WTC11 (cell line): ENCODE measurements around the gene ACACA. TPM values are rescaled to one million over a fixed set of nuclear protein-coding genes. Genes with fewer than 3 reads are reported as not detected.

Experiments used
- ATAC-seq: fragments of 200-7000 bp; cut with Tn5 transposase; 2 replicates; pipeline ENCODE4 v1.10.0; 2021; ENCODE audit warnings: mild to moderate bottlenecking, moderate library complexity
- CTCF ChIA-PET: fragments of 300-600 bp; sonication (Branson Sonifier 250); formaldehyde crosslinking; loops from one replicate; lab custom pipeline; 2021; ENCODE audit warnings: antibody characterized with exemption; lab: Charles Lee
- POLR2A ChIA-PET: fragments of 350-600 bp; sonication (Branson Sonifier 250); formaldehyde crosslinking; loops from one replicate; lab custom pipeline; 2021; ENCODE audit warnings: antibody characterized with exemption; lab: Charles Lee
- DNase-seq: peaks from one replicate; pipeline ENCODE4 v3.0.0; 2021; ENCODE audit warnings: low spot score
- H3K27ac Mint-ChIP-seq: 2 replicates; pipeline ENCODE4 v1.8.0; 2021; ENCODE audit warnings: mixed read lengths
- H3K27me3 Mint-ChIP-seq: 2 replicates; pipeline ENCODE4 v1.8.0; 2021; ENCODE audit warnings: low read depth, mild to moderate bottlenecking, moderate library complexity, mixed read lengths
- H3K36me3 Mint-ChIP-seq: 2 replicates; pipeline ENCODE4 v1.8.0; 2021; ENCODE audit warnings: mixed read lengths
- H3K4me1 Mint-ChIP-seq: 2 replicates; pipeline ENCODE4 v1.8.0; 2022; ENCODE audit warnings: mixed read lengths
- H3K4me3 Mint-ChIP-seq: 2 replicates; pipeline ENCODE4 v1.8.0; 2021; ENCODE audit warnings: mild to moderate bottlenecking, moderate library complexity, mixed read lengths
- H3K9me3 Mint-ChIP-seq: 2 replicates; pipeline ENCODE4 v1.8.0; 2021; ENCODE audit warnings: mixed read lengths
- CBFB ChIP-seq: sonication (generic); formaldehyde crosslinking; IDR thresholded peaks from 2 replicates; pipeline ENCODE4 v1.8.1; 2022; ENCODE audit warnings: mild to moderate bottlenecking, low read depth, missing genetic modification reagents
- GRHL2 ChIP-seq: fragments of 250-450 bp; sonication (Bioruptor Pico); IDR thresholded peaks from 2 replicates; pipeline ENCODE4 v1.8.0; 2022; ENCODE audit warnings: mild to moderate bottlenecking, moderate library complexity; ENCODE audit not compliant: insufficient replicate concordance, severe bottlenecking
- JAZF1 ChIP-seq: fragments of 250-450 bp; sonication (Bioruptor Pico); IDR thresholded peaks from 2 replicates; pipeline ENCODE4 v1.9.0; 2021; ENCODE audit warnings: moderate library complexity, mild to moderate bottlenecking, inconsistent platforms
- KAT7 ChIP-seq: sonication (generic); formaldehyde crosslinking; IDR thresholded peaks from 2 replicates; pipeline ENCODE4 v1.8.1; 2023; ENCODE audit warnings: missing genetic modification reagents, mild to moderate bottlenecking, borderline replicate concordance
- NR3C1 ChIP-seq: sonication (generic); formaldehyde crosslinking; conservative IDR thresholded peaks from 2 replicates; pipeline ENCODE4 v1.8.1; 2023; ENCODE audit warnings: low read depth, mild to moderate bottlenecking, missing genetic modification reagents
- OVOL2 ChIP-seq: fragments of 250-450 bp; sonication (Bioruptor Pico); IDR thresholded peaks from 2 replicates; pipeline ENCODE4 v1.9.0; 2021; ENCODE audit warnings: mild to moderate bottlenecking, borderline replicate concordance
- PRRX2 ChIP-seq: fragments of 250-450 bp; sonication (Bioruptor Pico); IDR thresholded peaks from 2 replicates; pipeline ENCODE4 v1.8.0; 2021; ENCODE audit warnings: mild to moderate bottlenecking
- SOX15 ChIP-seq: fragments of 250-450 bp; sonication (Bioruptor Pico); IDR thresholded peaks from 2 replicates; pipeline ENCODE4 v1.9.0; 2021; ENCODE audit warnings: mild to moderate bottlenecking
- TEAD1 ChIP-seq: sonication (generic); formaldehyde crosslinking; IDR thresholded peaks from 2 replicates; pipeline ENCODE4 v1.8.0; 2022; ENCODE audit warnings: mild to moderate bottlenecking, missing genetic modification reagents
- TP53 ChIP-seq: sonication (generic); formaldehyde crosslinking; IDR thresholded peaks from 2 replicates; pipeline ENCODE4 v1.8.1; 2023; ENCODE audit warnings: mild to moderate bottlenecking, missing genetic modification reagents
- ZNF219 ChIP-seq: sonication (generic); formaldehyde crosslinking; IDR thresholded peaks from 2 replicates; pipeline ENCODE4 v1.8.0; 2023; ENCODE audit warnings: missing genetic modification reagents, mild to moderate bottlenecking, borderline replicate concordance
- total RNA-seq: library from RNA; stranded (reverse); gene quantifications from 3 replicates; pipeline ENCODE4 v1.2.3, GENCODE V29; 2021
- TF ChIP-seq, protein P1 (sequence below): sonication (generic); formaldehyde crosslinking; IDR thresholded peaks from 2 replicates; pipeline ENCODE4 v1.8.1; 2023; ENCODE audit warnings: mild to moderate bottlenecking, moderate library complexity, missing genetic modification reagents
- TF ChIP-seq, protein P2 (sequence below): sonication (generic); formaldehyde crosslinking; conservative IDR thresholded peaks from 2 replicates; pipeline ENCODE4 v1.8.1; 2023; ENCODE audit warnings: mild to moderate bottlenecking, low read depth, missing genetic modification reagents, moderate library complexity
- TF ChIP-seq, protein P3 (sequence below): sonication (generic); formaldehyde crosslinking; IDR thresholded peaks from 2 replicates; pipeline ENCODE4 v1.8.0; 2023; ENCODE audit warnings: mild to moderate bottlenecking, missing genetic modification reagents
- TF ChIP-seq, protein P4 (sequence below): sonication (generic); formaldehyde crosslinking; IDR thresholded peaks from 2 replicates; pipeline ENCODE4 v1.8.0; 2022; ENCODE audit warnings: missing genetic modification reagents
- TF ChIP-seq, protein P5 (sequence below): fragments of 250-450 bp; sonication (Bioruptor Pico); IDR thresholded peaks from 2 replicates; pipeline ENCODE4 v1.8.0; 2021; ENCODE audit warnings: mild to moderate bottlenecking
- TF ChIP-seq, protein P6 (sequence below): sonication (generic); formaldehyde crosslinking; IDR thresholded peaks from 2 replicates; pipeline ENCODE4 v1.8.1; 2023; ENCODE audit warnings: mild to moderate bottlenecking, missing genetic modification reagents
- TF ChIP-seq, protein P7 (sequence below): sonication (generic); formaldehyde crosslinking; IDR thresholded peaks from 2 replicates; pipeline ENCODE4 v1.8.0; 2022; ENCODE audit warnings: mild to moderate bottlenecking, missing genetic modification reagents
- TF ChIP-seq, protein P8 (sequence below): sonication (generic); formaldehyde crosslinking; IDR thresholded peaks from 2 replicates; pipeline ENCODE4 v1.8.1; 2022; ENCODE audit warnings: low read depth, missing genetic modification reagents, borderline replicate concordance

The ACACA gene
- total RNA-seq, 1 experiment from 2014 or later, result 167 TPM

DNA sequence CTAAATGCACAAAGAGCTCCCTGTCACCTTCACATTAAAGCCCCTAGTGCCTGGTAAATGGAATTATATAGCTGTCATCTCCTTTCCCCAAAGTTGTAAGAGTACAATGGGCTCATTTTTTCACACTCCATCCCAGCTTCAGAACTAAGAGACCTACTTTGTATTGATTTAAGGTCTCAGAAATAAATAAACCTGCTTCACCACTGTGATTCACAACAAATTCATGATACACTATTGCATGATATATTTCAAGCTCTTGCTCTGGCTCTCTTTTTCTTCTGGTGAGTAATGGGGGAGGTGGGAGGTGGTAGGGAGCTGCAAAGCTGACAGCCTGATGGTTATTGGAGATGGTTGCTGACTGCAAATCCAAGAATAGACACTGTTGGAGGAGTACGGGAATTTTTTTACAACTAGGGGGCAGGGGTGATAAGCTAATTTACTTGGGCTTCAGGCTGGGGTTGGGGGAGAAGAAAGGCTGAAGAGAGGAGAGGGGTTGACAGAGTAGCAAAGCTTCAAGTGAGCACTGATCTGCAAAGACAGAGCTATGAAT lies 268.0 kb downstream of the ACACA start:
- POLR2A ChIA-PET, result interaction anchor here (0.5 to 0.6 kb wide), 2 partner anchors 19 to 79 kb away, joined by 3 read pairs; no protein-coding TSS in a partner anchor
- CTCF ChIA-PET, result interaction anchor here (0.9 to 1.9 kb wide), 8 partner anchors 32 to 513 kb away, joined by 3 to 7 read pairs (median 4); no protein-coding TSS in a partner anchor
- no peaks in the 10 kb centered on the region for H3K9me3 Mint-ChIP-seq
- H3K27me3 Mint-ChIP-seq, result no peaks in the 10 kb centered on the region
- no peak overlapping the region for H3K4me3 Mint-ChIP-seq
- peaks cover 35% of the 10 kb centered on the region for H3K4me1 Mint-ChIP-seq
- ATAC-seq (no peak), DNase-seq (no peak)
- H3K27ac Mint-ChIP-seq, result peak overlapping the region; percentile 38; the same call in 1 of the 2 replicates
- peaks cover 15% of the 10 kb centered on the region for H3K36me3 Mint-ChIP-seq
- TF ChIP-seq TP53 (CRISPR knock-in tag) (no peak), ZNF219 (CRISPR knock-in tag) (no peak), TEAD1 (CRISPR knock-in tag) (no peak), CBFB (CRISPR knock-in tag) (no peak), KAT7 (no peak), PRRX2 (CRISPR knock-in tag) (no peak), NR3C1 (CRISPR knock-in tag) (no peak), OVOL2 (CRISPR knock-in tag) (no peak), GRHL2 (CRISPR knock-in tag) (no peak), JAZF1 (no peak), SOX15 (CRISPR knock-in tag) (no peak)
- TF ChIP-seq, protein P1, sequence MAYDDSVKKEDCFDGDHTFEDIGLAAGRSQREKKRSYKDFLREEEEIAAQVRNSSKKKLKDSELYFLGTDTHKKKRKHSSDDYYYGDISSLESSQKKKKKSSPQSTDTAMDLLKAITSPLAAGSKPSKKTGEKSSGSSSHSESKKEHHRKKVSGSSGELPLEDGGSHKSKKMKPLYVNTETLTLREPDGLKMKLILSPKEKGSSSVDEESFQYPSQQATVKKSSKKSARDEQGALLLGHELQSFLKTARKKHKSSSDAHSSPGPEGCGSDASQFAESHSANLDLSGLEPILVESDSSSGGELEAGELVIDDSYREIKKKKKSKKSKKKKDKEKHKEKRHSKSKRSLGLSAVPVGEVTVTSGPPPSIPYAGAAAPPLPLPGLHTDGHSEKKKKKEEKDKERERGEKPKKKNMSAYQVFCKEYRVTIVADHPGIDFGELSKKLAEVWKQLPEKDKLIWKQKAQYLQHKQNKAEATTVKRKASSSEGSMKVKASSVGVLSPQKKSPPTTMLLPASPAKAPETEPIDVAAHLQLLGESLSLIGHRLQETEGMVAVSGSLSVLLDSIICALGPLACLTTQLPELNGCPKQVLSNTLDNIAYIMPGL, result no peak
- TF ChIP-seq, protein P2, sequence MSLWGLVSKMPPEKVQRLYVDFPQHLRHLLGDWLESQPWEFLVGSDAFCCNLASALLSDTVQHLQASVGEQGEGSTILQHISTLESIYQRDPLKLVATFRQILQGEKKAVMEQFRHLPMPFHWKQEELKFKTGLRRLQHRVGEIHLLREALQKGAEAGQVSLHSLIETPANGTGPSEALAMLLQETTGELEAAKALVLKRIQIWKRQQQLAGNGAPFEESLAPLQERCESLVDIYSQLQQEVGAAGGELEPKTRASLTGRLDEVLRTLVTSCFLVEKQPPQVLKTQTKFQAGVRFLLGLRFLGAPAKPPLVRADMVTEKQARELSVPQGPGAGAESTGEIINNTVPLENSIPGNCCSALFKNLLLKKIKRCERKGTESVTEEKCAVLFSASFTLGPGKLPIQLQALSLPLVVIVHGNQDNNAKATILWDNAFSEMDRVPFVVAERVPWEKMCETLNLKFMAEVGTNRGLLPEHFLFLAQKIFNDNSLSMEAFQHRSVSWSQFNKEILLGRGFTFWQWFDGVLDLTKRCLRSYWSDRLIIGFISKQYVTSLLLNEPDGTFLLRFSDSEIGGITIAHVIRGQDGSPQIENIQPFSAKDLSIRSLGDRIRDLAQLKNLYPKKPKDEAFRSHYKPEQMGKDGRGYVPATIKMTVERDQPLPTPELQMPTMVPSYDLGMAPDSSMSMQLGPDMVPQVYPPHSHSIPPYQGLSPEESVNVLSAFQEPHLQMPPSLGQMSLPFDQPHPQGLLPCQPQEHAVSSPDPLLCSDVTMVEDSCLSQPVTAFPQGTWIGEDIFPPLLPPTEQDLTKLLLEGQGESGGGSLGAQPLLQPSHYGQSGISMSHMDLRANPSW (CRISPR knock-in tag), result no peak
- TF ChIP-seq, protein P3, sequence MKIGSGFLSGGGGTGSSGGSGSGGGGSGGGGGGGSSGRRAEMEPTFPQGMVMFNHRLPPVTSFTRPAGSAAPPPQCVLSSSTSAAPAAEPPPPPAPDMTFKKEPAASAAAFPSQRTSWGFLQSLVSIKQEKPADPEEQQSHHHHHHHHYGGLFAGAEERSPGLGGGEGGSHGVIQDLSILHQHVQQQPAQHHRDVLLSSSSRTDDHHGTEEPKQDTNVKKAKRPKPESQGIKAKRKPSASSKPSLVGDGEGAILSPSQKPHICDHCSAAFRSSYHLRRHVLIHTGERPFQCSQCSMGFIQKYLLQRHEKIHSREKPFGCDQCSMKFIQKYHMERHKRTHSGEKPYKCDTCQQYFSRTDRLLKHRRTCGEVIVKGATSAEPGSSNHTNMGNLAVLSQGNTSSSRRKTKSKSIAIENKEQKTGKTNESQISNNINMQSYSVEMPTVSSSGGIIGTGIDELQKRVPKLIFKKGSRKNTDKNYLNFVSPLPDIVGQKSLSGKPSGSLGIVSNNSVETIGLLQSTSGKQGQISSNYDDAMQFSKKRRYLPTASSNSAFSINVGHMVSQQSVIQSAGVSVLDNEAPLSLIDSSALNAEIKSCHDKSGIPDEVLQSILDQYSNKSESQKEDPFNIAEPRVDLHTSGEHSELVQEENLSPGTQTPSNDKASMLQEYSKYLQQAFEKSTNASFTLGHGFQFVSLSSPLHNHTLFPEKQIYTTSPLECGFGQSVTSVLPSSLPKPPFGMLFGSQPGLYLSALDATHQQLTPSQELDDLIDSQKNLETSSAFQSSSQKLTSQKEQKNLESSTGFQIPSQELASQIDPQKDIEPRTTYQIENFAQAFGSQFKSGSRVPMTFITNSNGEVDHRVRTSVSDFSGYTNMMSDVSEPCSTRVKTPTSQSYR (CRISPR knock-in tag), result no peak
- TF ChIP-seq, protein P4, sequence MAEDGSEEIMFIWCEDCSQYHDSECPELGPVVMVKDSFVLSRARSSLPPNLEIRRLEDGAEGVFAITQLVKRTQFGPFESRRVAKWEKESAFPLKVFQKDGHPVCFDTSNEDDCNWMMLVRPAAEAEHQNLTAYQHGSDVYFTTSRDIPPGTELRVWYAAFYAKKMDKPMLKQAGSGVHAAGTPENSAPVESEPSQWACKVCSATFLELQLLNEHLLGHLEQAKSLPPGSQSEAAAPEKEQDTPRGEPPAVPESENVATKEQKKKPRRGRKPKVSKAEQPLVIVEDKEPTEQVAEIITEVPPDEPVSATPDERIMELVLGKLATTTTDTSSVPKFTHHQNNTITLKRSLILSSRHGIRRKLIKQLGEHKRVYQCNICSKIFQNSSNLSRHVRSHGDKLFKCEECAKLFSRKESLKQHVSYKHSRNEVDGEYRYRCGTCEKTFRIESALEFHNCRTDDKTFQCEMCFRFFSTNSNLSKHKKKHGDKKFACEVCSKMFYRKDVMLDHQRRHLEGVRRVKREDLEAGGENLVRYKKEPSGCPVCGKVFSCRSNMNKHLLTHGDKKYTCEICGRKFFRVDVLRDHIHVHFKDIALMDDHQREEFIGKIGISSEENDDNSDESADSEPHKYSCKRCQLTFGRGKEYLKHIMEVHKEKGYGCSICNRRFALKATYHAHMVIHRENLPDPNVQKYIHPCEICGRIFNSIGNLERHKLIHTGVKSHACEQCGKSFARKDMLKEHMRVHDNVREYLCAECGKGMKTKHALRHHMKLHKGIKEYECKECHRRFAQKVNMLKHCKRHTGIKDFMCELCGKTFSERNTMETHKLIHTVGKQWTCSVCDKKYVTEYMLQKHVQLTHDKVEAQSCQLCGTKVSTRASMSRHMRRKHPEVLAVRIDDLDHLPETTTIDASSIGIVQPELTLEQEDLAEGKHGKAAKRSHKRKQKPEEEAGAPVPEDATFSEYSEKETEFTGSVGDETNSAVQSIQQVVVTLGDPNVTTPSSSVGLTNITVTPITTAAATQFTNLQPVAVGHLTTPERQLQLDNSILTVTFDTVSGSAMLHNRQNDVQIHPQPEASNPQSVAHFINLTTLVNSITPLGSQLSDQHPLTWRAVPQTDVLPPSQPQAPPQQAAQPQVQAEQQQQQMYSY, result no peak
- TF ChIP-seq, protein P5, sequence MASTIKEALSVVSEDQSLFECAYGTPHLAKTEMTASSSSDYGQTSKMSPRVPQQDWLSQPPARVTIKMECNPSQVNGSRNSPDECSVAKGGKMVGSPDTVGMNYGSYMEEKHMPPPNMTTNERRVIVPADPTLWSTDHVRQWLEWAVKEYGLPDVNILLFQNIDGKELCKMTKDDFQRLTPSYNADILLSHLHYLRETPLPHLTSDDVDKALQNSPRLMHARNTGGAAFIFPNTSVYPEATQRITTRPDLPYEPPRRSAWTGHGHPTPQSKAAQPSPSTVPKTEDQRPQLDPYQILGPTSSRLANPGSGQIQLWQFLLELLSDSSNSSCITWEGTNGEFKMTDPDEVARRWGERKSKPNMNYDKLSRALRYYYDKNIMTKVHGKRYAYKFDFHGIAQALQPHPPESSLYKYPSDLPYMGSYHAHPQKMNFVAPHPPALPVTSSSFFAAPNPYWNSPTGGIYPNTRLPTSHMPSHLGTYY (CRISPR knock-in tag), result no peak
- TF ChIP-seq, protein P6, sequence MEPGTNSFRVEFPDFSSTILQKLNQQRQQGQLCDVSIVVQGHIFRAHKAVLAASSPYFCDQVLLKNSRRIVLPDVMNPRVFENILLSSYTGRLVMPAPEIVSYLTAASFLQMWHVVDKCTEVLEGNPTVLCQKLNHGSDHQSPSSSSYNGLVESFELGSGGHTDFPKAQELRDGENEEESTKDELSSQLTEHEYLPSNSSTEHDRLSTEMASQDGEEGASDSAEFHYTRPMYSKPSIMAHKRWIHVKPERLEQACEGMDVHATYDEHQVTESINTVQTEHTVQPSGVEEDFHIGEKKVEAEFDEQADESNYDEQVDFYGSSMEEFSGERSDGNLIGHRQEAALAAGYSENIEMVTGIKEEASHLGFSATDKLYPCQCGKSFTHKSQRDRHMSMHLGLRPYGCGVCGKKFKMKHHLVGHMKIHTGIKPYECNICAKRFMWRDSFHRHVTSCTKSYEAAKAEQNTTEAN (CRISPR knock-in tag), result no peak
- TF ChIP-seq, protein P7, sequence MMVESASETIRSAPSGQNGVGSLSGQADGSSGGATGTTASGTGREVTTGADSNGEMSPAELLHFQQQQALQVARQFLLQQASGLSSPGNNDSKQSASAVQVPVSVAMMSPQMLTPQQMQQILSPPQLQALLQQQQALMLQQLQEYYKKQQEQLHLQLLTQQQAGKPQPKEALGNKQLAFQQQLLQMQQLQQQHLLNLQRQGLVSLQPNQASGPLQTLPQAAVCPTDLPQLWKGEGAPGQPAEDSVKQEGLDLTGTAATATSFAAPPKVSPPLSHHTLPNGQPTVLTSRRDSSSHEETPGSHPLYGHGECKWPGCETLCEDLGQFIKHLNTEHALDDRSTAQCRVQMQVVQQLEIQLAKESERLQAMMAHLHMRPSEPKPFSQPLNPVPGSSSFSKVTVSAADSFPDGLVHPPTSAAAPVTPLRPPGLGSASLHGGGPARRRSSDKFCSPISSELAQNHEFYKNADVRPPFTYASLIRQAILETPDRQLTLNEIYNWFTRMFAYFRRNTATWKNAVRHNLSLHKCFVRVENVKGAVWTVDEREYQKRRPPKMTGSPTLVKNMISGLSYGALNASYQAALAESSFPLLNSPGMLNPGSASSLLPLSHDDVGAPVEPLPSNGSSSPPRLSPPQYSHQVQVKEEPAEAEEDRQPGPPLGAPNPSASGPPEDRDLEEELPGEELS, result no peak
- TF ChIP-seq, protein P8, sequence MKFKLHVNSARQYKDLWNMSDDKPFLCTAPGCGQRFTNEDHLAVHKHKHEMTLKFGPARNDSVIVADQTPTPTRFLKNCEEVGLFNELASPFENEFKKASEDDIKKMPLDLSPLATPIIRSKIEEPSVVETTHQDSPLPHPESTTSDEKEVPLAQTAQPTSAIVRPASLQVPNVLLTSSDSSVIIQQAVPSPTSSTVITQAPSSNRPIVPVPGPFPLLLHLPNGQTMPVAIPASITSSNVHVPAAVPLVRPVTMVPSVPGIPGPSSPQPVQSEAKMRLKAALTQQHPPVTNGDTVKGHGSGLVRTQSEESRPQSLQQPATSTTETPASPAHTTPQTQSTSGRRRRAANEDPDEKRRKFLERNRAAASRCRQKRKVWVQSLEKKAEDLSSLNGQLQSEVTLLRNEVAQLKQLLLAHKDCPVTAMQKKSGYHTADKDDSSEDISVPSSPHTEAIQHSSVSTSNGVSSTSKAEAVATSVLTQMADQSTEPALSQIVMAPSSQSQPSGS, result no peak
